Ishikawa (cell line): Measurements from ENCODE around the gene RBMS3.

Experiments used
- CEBPB ChIP-seq: IDR thresholded peaks from 2 replicates; pipeline ENCODE4 v1.6.1; 2012
- CREB1 ChIP-seq: IDR thresholded peaks from 2 replicates; pipeline ENCODE4 v1.6.1; 2012; ENCODE audit warnings: low read depth
- EGR1 ChIP-seq: IDR thresholded peaks from 2 replicates; pipeline ENCODE4 v1.6.1; 2012
- EP300 ChIP-seq: IDR thresholded peaks from 2 replicates; pipeline ENCODE4 v1.6.1; 2012; ENCODE audit warnings: borderline replicate concordance
- FOXM1 ChIP-seq: IDR thresholded peaks from 2 replicates; pipeline ENCODE4 v1.6.1; 2012; ENCODE audit warnings: low read depth, borderline replicate concordance
- NFIC ChIP-seq: IDR thresholded peaks from 2 replicates; pipeline ENCODE4 v1.6.1; 2012
- RAD21 ChIP-seq: IDR thresholded peaks from 2 replicates; pipeline ENCODE4 v1.6.1; 2012; ENCODE audit warnings: low read depth
- REST ChIP-seq: IDR thresholded peaks from 2 replicates; pipeline ENCODE4 v1.6.1; 2012; ENCODE audit warnings: low read depth, mild to moderate bottlenecking
- TAF1 ChIP-seq: IDR thresholded peaks from 2 replicates; pipeline ENCODE4 v1.6.1; 2012; ENCODE audit warnings: low read depth, mild to moderate bottlenecking
- TCF12 ChIP-seq: IDR thresholded peaks from 2 replicates; pipeline ENCODE4 v1.6.1; 2012; ENCODE audit warnings: low read depth
- TEAD4 ChIP-seq: IDR thresholded peaks from 2 replicates; pipeline ENCODE4 v1.6.1; 2012
- YY1 ChIP-seq: IDR thresholded peaks from 2 replicates; pipeline ENCODE4 v1.6.1; 2012; ENCODE audit warnings: low read depth
- ZBTB7A ChIP-seq: IDR thresholded peaks from 2 replicates; pipeline ENCODE4 v1.6.1; 2012; ENCODE audit warnings: low read depth
- TF ChIP-seq, protein P1 (sequence below): IDR thresholded peaks from 2 replicates; pipeline ENCODE4 v1.6.1; 2012
- TF ChIP-seq, protein P2 (sequence below): IDR thresholded peaks from 2 replicates; pipeline ENCODE4 v1.6.1; 2012

RBMS3 gene

DNA sequence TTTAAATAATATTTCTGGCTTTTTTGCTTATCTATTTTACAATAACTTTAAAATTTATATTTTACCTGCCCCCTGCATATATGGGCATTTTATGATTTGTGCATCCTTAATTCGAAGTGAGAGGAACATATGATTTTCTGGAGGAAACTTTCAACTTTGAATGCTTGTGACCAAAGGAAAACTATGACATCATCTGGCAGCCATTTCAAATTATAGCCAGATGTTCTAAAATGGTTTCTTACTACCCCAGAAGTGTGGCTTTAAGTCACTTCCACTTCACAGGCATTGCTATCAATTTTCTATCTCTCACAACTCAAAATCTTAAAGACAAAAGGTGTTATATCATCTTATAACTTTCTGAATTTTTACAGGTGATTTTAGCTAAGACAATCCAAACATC lies 508.8 kb downstream of the RBMS3 start:
- TF ChIP-seq RAD21: no peak
- TF ChIP-seq, protein P1, sequence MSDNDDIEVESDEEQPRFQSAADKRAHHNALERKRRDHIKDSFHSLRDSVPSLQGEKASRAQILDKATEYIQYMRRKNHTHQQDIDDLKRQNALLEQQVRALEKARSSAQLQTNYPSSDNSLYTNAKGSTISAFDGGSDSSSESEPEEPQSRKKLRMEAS: no peak
- no peak for TF ChIP-seq EP300
- no peak for TF ChIP-seq TAF1
- TF ChIP-seq FOXM1: no peak
- no peak for TF ChIP-seq TCF12
- no peak for TF ChIP-seq EGR1
- TF ChIP-seq REST: no peak
- no peak for TF ChIP-seq CREB1
- TF ChIP-seq NFIC: no peak
- TF ChIP-seq CEBPB: no peak
- TF ChIP-seq TEAD4: no peak
- TF ChIP-seq, protein P2, sequence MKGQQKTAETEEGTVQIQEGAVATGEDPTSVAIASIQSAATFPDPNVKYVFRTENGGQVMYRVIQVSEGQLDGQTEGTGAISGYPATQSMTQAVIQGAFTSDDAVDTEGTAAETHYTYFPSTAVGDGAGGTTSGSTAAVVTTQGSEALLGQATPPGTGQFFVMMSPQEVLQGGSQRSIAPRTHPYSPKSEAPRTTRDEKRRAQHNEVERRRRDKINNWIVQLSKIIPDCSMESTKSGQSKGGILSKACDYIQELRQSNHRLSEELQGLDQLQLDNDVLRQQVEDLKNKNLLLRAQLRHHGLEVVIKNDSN: no peak
- TF ChIP-seq YY1: no peak
- TF ChIP-seq ZBTB7A: no peak

GRCh38 chr3:29796808-29797207 lies 515.9 kb downstream of the RBMS3 start:
- TF ChIP-seq TAF1 (no peak), FOXM1 (no peak), CEBPB (no peak), CREB1 (no peak), EP300 (no peak), TEAD4 (no peak), TCF12 (no peak)

GRCh38 chr3:29802057-29802456 lies 521.2 kb downstream of the RBMS3 start:
- TF ChIP-seq FOXM1 (no peak), ZBTB7A (no peak), REST (no peak), CEBPB (no peak), TCF12 (no peak), YY1 (no peak), TEAD4 (no peak)
- TF ChIP-seq, protein P1: no peak
- TF ChIP-seq, protein P2: no peak

GRCh38 chr3:29804044-29804443 lies 523.2 kb downstream of the RBMS3 start:
- TF ChIP-seq CEBPB (no peak), RAD21 (no peak), YY1 (no peak), REST (no peak), FOXM1 (no peak), ZBTB7A (no peak), TAF1 (no peak), EGR1 (no peak), NFIC (no peak)
- TF ChIP-seq, protein P2: no peak

DNA sequence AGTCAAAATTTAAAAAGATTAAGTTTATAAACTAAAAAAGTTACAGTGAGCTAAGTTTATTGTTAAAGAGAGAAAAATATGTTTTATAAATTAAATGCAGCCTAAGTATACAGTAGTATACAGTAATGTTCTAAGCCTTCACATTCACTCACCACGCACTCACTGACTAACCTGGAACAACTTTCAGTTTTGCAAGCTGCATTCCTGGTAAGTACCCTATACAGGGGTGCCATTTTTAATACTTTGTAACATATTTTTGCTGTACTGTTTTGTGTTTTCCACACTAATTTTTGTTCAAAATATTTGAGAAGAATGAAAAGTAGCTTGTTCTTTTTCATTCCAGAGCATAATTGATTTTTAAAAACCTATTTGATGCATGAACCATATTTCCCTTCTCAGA lies 524.9 kb downstream of the RBMS3 start:
- TF ChIP-seq ZBTB7A: no peak
- TF ChIP-seq TEAD4: no peak
- TF ChIP-seq FOXM1: no peak
- no peak for TF ChIP-seq CEBPB
- TF ChIP-seq REST: no peak
- TF ChIP-seq, protein P1: no peak
- no peak for TF ChIP-seq TAF1
